ENCODE measurements around the gene MCM9. TPM values are rescaled to one million over a fixed set of nuclear protein-coding genes. Genes with fewer than 3 reads are reported as not detected.

The MCM9 gene
- total RNA-seq, 2 donors from 2014 or later: 17.8 to 21.2 TPM

GRCh38 chr6:118967239-118967638, 32.3 kb upstream of the MCM9 start:
- Mint-ChIP-seq H3K9me3 (no peaks in the 10 kb centered on the region), H3K36me3 (ENCODE audit: low read depth) (peaks cover 48% of the 10 kb centered on the region), H3K4me3 (no peak overlapping the region), H3K27me3 (ENCODE audit: insufficient read depth) (no peaks in the 10 kb centered on the region), H3K4me1 (peaks cover 5% of the 10 kb centered on the region), H3K27ac (no peak overlapping the region)
- no peak for TF ChIP-seq CTCF (conservative IDR thresholded peaks at IDR 0.05)
- no peak overlapping the region for H3K27ac ChIP-seq (ENCODE audit: low read depth, low read length)
- H3K9me3 ChIP-seq (ENCODE audit: control insufficient read depth, low read length): no peaks in the 10 kb centered on the region
- no peaks in the 10 kb centered on the region for H3K4me1 ChIP-seq (ENCODE audit: control insufficient read depth, insufficient read depth, low read length)
- H3K9ac ChIP-seq (ENCODE audit: extremely low read depth, low read length, poor library complexity, severe bottlenecking): no peak overlapping the region
- H3K36me3 ChIP-seq (ENCODE audit: control insufficient read depth, insufficient read depth, low read length): peaks cover 86% of the 10 kb centered on the region
- no peaks in the 10 kb centered on the region for H3K27me3 ChIP-seq (ENCODE audit: control insufficient read depth, insufficient read depth, low read length, poor library complexity, severe bottlenecking)
- 86% methylated on average over 1 of the region's 2 CpGs; no CpG with 5 or more reads in 1 of the 2 experiments for WGBS, 2 experiments (ENCODE audit: insufficient coverage in 1 of 2, insufficient read length in 1 of 2)
- DNase-seq: no peak
- H3K4me3 ChIP-seq (ENCODE audit: low read length): no peak overlapping the region

DNA sequence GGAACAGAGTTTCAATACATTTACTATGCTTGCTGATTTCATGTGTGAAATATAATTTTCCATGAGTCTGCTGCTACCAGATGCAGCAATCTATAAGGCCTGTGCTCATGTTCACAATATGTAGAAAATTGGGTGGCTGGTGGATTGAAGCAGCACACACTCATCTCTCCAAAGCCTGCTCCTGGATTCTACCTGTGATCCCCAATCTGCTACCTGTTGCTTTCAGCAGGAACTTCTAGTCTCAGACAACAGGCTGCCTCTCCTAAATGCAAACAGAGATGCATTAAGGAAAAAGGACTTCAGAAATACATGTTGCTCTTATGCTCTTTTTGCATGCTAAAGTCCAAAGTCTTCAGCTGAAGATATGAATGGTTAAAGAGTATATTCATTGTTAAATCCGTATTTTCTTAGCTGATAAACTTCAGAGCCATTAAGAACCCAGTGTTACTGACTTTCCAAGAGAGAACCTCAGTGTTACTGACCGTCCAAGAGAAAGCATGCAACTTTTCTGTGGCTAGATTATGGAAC, 30.9 kb upstream of the MCM9 start:
- DNase-seq: no peak
- Histone ChIP-seq H3K27me3 (ENCODE audit: control insufficient read depth, insufficient read depth, low read length, poor library complexity, severe bottlenecking) (no peaks in the 10 kb centered on the region), H3K9me3 (ENCODE audit: control insufficient read depth, low read length) (no peaks in the 10 kb centered on the region), H3K9ac (ENCODE audit: extremely low read depth, low read length, poor library complexity, severe bottlenecking) (no peak overlapping the region), H3K4me3 (ENCODE audit: low read length) (no peak overlapping the region), H3K27ac (ENCODE audit: low read depth, low read length) (no peak overlapping the region), H3K36me3 (ENCODE audit: control insufficient read depth, insufficient read depth, low read length) (peaks cover 87% of the 10 kb centered on the region), H3K4me1 (ENCODE audit: control insufficient read depth, insufficient read depth, low read length) (no peaks in the 10 kb centered on the region)
- H3K4me3 Mint-ChIP-seq: no peak overlapping the region
- peak overlapping the region; percentile 20 for H3K27ac Mint-ChIP-seq
- peaks cover 46% of the 10 kb centered on the region for H3K36me3 Mint-ChIP-seq (ENCODE audit: low read depth)
- no peaks in the 10 kb centered on the region for H3K9me3 Mint-ChIP-seq
- TF ChIP-seq CTCF (conservative IDR thresholded peaks at IDR 0.05): no peak
- peaks cover 4% of the 10 kb centered on the region for H3K4me1 Mint-ChIP-seq
- H3K27me3 Mint-ChIP-seq (ENCODE audit: insufficient read depth): no peaks in the 10 kb centered on the region
- WGBS, 2 experiments (ENCODE audit: insufficient coverage in 1 of 2, insufficient read length in 1 of 2): 94 to 100% methylated on average over 2 of the region's 2 CpGs

- no peak for TF ChIP-seq CTCF (conservative IDR thresholded peaks at IDR 0.05)
- H3K27me3 Mint-ChIP-seq (ENCODE audit: insufficient read depth): no peaks in the 10 kb centered on the region
- Histone ChIP-seq H3K9ac (ENCODE audit: extremely low read depth, low read length, poor library complexity, severe bottlenecking) (no peak overlapping the region), H3K9me3 (ENCODE audit: control insufficient read depth, low read length) (no peaks in the 10 kb centered on the region), H3K36me3 (ENCODE audit: control insufficient read depth, insufficient read depth, low read length) (peaks cover 87% of the 10 kb centered on the region), H3K4me3 (ENCODE audit: low read length) (no peak overlapping the region), H3K27ac (ENCODE audit: low read depth, low read length) (no peak overlapping the region), H3K4me1 (ENCODE audit: control insufficient read depth, insufficient read depth, low read length) (no peaks in the 10 kb centered on the region), H3K27me3 (ENCODE audit: control insufficient read depth, insufficient read depth, low read length, poor library complexity, severe bottlenecking) (no peaks in the 10 kb centered on the region)
- H3K9me3 Mint-ChIP-seq: no peaks in the 10 kb centered on the region
- 80 to 95% methylated on average over 1 to 3 of the region's 3 CpGs for WGBS, 2 experiments (ENCODE audit: insufficient coverage in 1 of 2, insufficient read length in 1 of 2)
- H3K4me3 Mint-ChIP-seq: no peak overlapping the region
- H3K36me3 Mint-ChIP-seq (ENCODE audit: low read depth): peaks cover 50% of the 10 kb centered on the region
- no peak for DNase-seq
- peaks cover 4% of the 10 kb centered on the region for H3K4me1 Mint-ChIP-seq
- H3K27ac Mint-ChIP-seq: no peak overlapping the region
These were observed 30.4 kb upstream of the MCM9 start for GRCh38 chr6:118965371-118965770.
